GM06990 (cell line): ENCODE results near the gene KIAA0232.
"Not testable (repeated sequence)": the region's sequence is repeated elsewhere in the genome, so short reads cannot be mapped to it uniquely, and the experiment has no call there.

Experiments used
- DNase-seq: peaks from one replicate; pipeline ENCODE4 v3.0.0-alpha.2; 2011; ENCODE audit not compliant: insufficient read length; ENCODE audit errors: extremely low read depth
- H3K27me3 ChIP-seq: replicated peaks from 2 replicates; pipeline ENCODE4 v1.6.0; 2011; ENCODE audit warnings: low read length; ENCODE audit not compliant: control insufficient read depth, insufficient read depth
- H3K36me3 ChIP-seq: 2 replicates; pipeline ENCODE4 v1.5.1; 2011; ENCODE audit warnings: low read length; ENCODE audit not compliant: control insufficient read depth, insufficient read depth
- H3K4me3 ChIP-seq: replicated peaks from 2 replicates; pipeline ENCODE4 v1.5.1; 2011; ENCODE audit warnings: low read depth, mild to moderate bottlenecking, control low read depth, low read length
- TF ChIP-seq, protein P1 (sequence below): IDR thresholded peaks from 2 replicates; pipeline ENCODE4 v1.5.1; 2011; ENCODE audit warnings: low read length, control low read depth, mild to moderate bottlenecking, inconsistent platforms; ENCODE audit not compliant: insufficient read depth, poor library complexity, severe bottlenecking

KIAA0232 gene

DNA sequence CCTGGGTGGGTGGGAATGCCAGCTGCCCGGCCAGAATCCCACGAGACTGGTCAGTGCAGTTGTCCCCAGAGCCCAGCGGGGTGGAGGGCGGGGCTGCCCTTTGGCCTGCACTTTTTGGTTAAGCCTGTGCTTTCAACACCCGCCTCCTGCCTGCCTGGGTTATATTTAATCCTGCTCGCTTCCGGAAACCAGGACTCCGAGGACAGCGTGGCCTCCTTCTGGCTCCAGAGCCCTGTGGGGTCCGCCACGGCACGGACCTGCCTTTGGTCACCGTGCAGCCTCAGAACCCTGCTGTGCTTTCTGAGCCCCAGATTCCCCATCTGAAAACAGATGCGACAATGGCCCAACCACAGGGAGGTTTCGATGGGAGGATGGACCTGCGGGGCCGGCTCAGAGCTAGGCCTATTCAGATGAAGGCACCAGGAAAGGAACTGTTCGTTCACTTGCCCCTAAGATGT, 29.4 kb upstream of the KIAA0232 start:
- TF ChIP-seq, protein P1, sequence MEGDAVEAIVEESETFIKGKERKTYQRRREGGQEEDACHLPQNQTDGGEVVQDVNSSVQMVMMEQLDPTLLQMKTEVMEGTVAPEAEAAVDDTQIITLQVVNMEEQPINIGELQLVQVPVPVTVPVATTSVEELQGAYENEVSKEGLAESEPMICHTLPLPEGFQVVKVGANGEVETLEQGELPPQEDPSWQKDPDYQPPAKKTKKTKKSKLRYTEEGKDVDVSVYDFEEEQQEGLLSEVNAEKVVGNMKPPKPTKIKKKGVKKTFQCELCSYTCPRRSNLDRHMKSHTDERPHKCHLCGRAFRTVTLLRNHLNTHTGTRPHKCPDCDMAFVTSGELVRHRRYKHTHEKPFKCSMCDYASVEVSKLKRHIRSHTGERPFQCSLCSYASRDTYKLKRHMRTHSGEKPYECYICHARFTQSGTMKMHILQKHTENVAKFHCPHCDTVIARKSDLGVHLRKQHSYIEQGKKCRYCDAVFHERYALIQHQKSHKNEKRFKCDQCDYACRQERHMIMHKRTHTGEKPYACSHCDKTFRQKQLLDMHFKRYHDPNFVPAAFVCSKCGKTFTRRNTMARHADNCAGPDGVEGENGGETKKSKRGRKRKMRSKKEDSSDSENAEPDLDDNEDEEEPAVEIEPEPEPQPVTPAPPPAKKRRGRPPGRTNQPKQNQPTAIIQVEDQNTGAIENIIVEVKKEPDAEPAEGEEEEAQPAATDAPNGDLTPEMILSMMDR: no peak
- Histone ChIP-seq H3K27me3 (no peaks in the 10 kb centered on the region), H3K36me3 (no peaks in the 10 kb centered on the region), H3K4me3 (no peak overlapping the region)
- no peak for DNase-seq

DNA sequence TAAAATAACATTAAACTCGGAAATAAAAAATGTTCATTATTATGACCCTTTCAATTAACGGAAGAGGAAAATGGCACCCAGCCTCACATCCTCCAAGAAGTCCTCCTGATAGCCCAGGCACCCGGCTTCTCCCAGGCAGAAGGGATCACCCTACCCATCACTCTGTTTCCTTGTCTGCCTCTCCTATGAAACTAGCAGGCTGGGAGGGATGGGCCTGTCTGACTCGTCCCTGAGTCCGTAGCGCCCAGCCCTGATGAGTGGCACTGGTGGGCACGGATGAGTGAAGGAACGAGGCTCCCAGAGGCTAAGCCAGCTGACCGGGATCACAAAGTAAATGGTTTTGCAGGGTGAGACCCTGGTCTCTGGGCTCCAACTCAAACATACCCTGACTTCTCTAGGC, 28.6 kb upstream of the KIAA0232 start:
- TF ChIP-seq, protein P1: no peak
- no peaks in the 10 kb centered on the region for H3K36me3 ChIP-seq
- H3K27me3 ChIP-seq: peaks cover 2% of the 10 kb centered on the region; the same call in 1 of the 2 replicates
- no peak for DNase-seq
- H3K4me3 ChIP-seq: no peak overlapping the region

DNA sequence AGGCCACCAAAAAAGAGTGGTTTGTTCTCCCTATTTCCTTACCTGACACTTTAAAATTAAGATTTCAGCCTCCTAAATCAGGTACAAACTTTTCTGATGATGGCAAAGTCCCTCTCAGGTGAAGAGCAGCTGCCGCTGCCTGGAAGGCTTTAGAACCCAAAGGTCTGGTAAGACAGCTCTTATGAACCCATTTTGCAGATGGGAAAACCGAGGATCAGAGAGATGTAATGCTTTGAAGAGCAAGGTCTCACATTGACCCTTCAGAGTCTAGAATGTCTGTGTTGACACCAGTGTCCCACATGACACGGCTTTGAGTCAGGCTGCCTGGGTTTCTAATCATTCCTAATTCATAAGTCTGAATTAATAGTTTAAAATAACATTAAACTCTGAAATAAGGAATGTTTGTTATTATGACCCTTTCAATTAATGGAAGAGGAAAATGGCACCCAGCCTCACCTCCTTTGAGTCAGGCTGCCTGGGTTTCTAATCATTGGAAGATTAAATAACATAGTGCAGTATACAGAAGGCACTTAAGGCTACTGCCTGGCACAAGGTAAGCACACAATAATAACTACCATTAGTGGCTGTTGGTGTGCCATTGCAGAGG, 27.9 kb upstream of the KIAA0232 start:
- DNase-seq: no peak
- no peaks in the 10 kb centered on the region for H3K36me3 ChIP-seq
- peaks cover 2% of the 10 kb centered on the region; the same call in 1 of the 2 replicates for H3K27me3 ChIP-seq
- TF ChIP-seq, protein P1: no peak
- no peak overlapping the region for H3K4me3 ChIP-seq

DNA sequence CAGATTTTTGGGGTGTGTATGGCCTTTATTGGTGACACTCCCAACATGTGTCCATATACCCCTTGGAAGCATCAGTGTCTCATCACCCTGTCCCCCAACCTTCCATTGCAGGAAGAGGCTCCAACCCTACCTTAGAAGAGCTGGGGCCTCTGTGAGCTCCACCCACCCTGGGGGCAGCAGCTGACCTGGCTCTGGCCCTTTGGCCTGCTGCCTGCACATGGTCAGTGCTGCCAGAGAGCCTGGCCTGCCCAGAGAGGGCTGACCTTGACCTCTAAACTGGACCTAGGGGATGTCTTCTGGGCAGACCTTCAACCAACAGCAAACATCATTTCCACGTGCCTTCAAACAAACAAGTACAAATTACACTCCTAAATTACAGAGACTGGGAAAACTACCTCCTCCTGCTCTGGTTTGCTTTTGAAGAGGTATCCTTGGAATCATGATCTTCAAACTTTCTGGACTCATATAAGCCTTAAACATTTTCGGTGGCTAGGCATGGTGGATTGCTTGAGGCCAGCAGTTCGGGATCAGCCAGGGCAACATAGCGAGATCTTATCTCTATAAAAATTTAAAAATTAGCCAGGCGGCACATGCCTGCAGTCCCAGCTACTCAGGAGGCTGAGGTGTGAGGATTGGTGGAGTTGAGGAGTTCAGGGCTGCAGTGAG, 27.3 kb upstream of the KIAA0232 start:
- no peak for DNase-seq
- no peak overlapping the region for H3K4me3 ChIP-seq
- peaks cover 2% of the 10 kb centered on the region for H3K27me3 ChIP-seq
- TF ChIP-seq, protein P1: no peak
- H3K36me3 ChIP-seq: no peaks in the 10 kb centered on the region

DNA sequence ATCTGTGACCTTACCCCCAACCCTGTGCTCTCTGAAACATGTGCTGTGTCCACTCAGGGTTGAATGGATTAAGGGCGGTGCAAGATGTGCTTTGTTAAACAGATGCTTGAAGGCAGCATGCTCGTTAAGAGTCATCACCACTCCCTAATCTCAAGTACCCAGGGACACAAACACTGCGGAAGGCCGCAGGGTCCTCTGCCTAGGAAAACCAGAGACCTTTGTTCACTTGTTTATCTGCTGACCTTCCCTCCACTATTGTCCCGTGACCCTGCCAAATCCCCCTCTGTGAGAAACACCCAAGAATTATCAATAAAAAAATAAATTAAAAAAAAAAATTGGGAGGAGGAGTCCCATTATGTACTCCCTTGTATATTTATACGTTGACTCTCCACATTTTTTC, 26.2 kb upstream of the KIAA0232 start:
- DNase-seq, H3K4me3 ChIP-seq, H3K36me3 ChIP-seq, H3K27me3 ChIP-seq: not testable (repeated sequence)

DNA sequence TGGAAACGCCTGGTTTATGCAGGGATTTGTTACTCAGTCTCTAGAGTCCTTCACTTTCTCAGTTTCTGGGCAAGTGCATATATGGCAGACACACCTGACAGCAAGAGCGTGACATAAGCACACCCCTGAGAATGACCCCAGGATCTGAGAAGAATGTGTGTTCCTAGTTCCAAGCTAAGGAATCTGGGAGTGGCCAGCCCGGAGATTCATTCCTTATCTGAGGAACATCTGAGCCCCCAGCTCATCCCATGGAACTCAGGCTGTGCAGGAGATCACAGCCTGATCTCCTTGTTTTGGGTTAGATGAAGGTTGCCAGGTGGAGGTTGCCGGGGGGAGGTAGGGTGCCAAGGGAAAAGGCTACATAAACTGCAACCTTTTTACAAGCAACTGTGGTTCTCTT, 23.8 kb upstream of the KIAA0232 start:
- DNase-seq: no peak
- H3K4me3 ChIP-seq: no peak overlapping the region
- H3K36me3 ChIP-seq: no peaks in the 10 kb centered on the region
- TF ChIP-seq, protein P1: no peak
- peaks cover 2% of the 10 kb centered on the region for H3K27me3 ChIP-seq
